A549 (cell line): ENCODE measurements around the gene HSD17B2. TPM values are rescaled to one million over a fixed set of nuclear protein-coding genes. Genes with fewer than 3 reads are reported as not detected.

Experiments
- ATAC-seq, 2 experiments: fragments of 200-7000 bp in 1 of 2; fragments of >200 bp in 1 of 2; cut with Nextera tagmentation in 1 of 2; cut with Tn5 transposase in 1 of 2; 3 replicates each; pipeline versions ENCODE4 v1.8.0 to v1.9.1; 2018 to 2020; ENCODE audit warnings: mild to moderate bottlenecking in 1 of 2, moderate library complexity in 1 of 2
- CTCF ChIA-PET: fragments of 300-600 bp; sonication (Branson Sonifier 250); formaldehyde crosslinking; extraction: SDS; loops from one replicate; lab custom pipeline; 2021; ENCODE audit warnings: antibody characterized with exemption, inconsistent platforms; lab: Yijun Ruan, JAX
- POLR2A ChIA-PET: fragments of 350-600 bp; formaldehyde crosslinking; extraction: SDS; loops from one replicate; lab custom pipeline; 2021; ENCODE audit warnings: antibody characterized with exemption, inconsistent platforms; lab: Yijun Ruan, JAX
- DNase-seq, 2 experiments: peaks; one replicate each; pipeline versions ENCODE4 v3.0.0 to v3.0.0-alpha.2; 2011 to 2016; ENCODE audit warnings: low read depth in 1 of 2, low spot score in 1 of 2
- FAIRE-seq: peaks from 2 replicates; lab custom pipeline; 2011; peaks lifted over from hg19 to GRCh38; lab: Jason Lieb, UNC
- H3K27ac ChIP-seq, 2 experiments: fragments of >200 bp; sonication (Bioruptor Twin); formaldehyde crosslinking; 3 replicates each; pipeline ENCODE4 v1.5.1; 2016 to 2017
- H3K4me1 ChIP-seq: fragments of >200 bp; sonication (Bioruptor Twin); formaldehyde crosslinking; 3 replicates; pipeline ENCODE4 v1.6.1; 2016
- H3K4me2 ChIP-seq: fragments of >200 bp; sonication (Bioruptor Twin); formaldehyde crosslinking; 3 replicates; pipeline ENCODE4 v1.6.1; 2016
- H3K4me3 ChIP-seq: fragments of >200 bp; sonication (Bioruptor Twin); formaldehyde crosslinking; 3 replicates; pipeline ENCODE4 v1.5.1; 2016
- H3K9me3 ChIP-seq: fragments of >200 bp; sonication (Bioruptor Twin); formaldehyde crosslinking; 3 replicates; pipeline ENCODE4 v1.6.1; 2016
- BHLHE40 ChIP-seq: IDR thresholded peaks from 2 replicates; pipeline ENCODE4 v1.6.1; 2012; ENCODE audit warnings: low read depth, low read length, inconsistent platforms
- CEBPB ChIP-seq, 2 experiments: fragments of >200 bp in 1 of 2; sonication (Bioruptor Twin) in 1 of 2; formaldehyde crosslinking in 1 of 2; IDR thresholded peaks; 2 replicates each; pipeline ENCODE4 v1.6.1; 2012 to 2016
- CHD4 ChIP-seq: fragments of 200-600 bp; sonication (generic); IDR thresholded peaks from 2 replicates; pipeline ENCODE4 v1.6.1; 2016; ENCODE audit warnings: antibody characterized with exemption, mild to moderate bottlenecking, borderline replicate concordance
- EHF ChIP-seq: fragments of 250-450 bp; sonication (Bioruptor Pico); IDR thresholded peaks from 2 replicates; pipeline ENCODE4 v1.5.0; 2020; ENCODE audit warnings: mild to moderate bottlenecking
- EP300 ChIP-seq, 2 experiments: fragments of >200 bp; sonication (Bioruptor Twin); formaldehyde crosslinking; IDR thresholded peaks; 2 replicates in 1 of 2; 3 replicates in 1 of 2; pipeline ENCODE4 v1.6.1; 2016 to 2017
- FOSB ChIP-seq: fragments of 250-450 bp; sonication (Bioruptor Pico); IDR thresholded peaks from 2 replicates; pipeline ENCODE4 v1.5.0; 2020; ENCODE audit warnings: mild to moderate bottlenecking, moderate library complexity
- FOSL2 ChIP-seq, 2 experiments: fragments of 450-650 bp in 1 of 2; fragments of >200 bp in 1 of 2; sonication (Bioruptor Twin) in 1 of 2; formaldehyde crosslinking; IDR thresholded peaks; 2 replicates each; pipeline versions ENCODE4 v1.5.0 to v1.6.1; 2016 to 2020; ENCODE audit warnings: mild to moderate bottlenecking in 1 of 2, moderate library complexity in 1 of 2
- FOXS1 ChIP-seq: fragments of 250-450 bp; sonication (Bioruptor Pico); IDR thresholded peaks from 2 replicates; pipeline ENCODE4 v1.5.0; 2020; ENCODE audit warnings: mild to moderate bottlenecking, moderate library complexity
- HEYL ChIP-seq: fragments of 250-450 bp; sonication (Bioruptor Pico); IDR thresholded peaks from 2 replicates; pipeline ENCODE4 v1.8.0; 2021; ENCODE audit warnings: mild to moderate bottlenecking, moderate library complexity
- HOXB5 ChIP-seq: fragments of 250-450 bp; sonication (Bioruptor Pico); IDR thresholded peaks from 2 replicates; pipeline ENCODE4 v1.5.0; 2020; ENCODE audit warnings: mild to moderate bottlenecking, moderate library complexity
- KDM1A ChIP-seq: fragments of 200-600 bp; sonication (generic); IDR thresholded peaks from 2 replicates; pipeline ENCODE4 v1.6.1; 2016; ENCODE audit warnings: low read depth, mild to moderate bottlenecking
- MAFK ChIP-seq: fragments of 450-650 bp; IDR thresholded peaks from 2 replicates; pipeline ENCODE4 v1.6.1; 2014; ENCODE audit not compliant: partially characterized antibody
- PHF8 ChIP-seq: fragments of 200-600 bp; sonication (generic); IDR thresholded peaks from 2 replicates; pipeline ENCODE4 v1.6.1; 2016; ENCODE audit warnings: low read depth, mild to moderate bottlenecking, antibody characterized with exemption, moderate library complexity, borderline replicate concordance
- RAD21 ChIP-seq, 2 experiments: fragments of >200 bp in 1 of 2; sonication (Bioruptor Twin) in 1 of 2; formaldehyde crosslinking in 1 of 2; IDR thresholded peaks in 1 of 2; conservative IDR thresholded peaks in 1 of 2; 2 replicates in 1 of 2; 3 replicates in 1 of 2; pipeline ENCODE4 v1.6.1; 2012 to 2018; ENCODE audit warnings: inconsistent platforms in 1 of 2
- RCOR1 ChIP-seq: fragments of 150-350 bp; IDR thresholded peaks from 2 replicates; pipeline ENCODE4 v1.6.1; 2014; ENCODE audit warnings: antibody characterized with exemption, low read length, low read depth
- RFX5 ChIP-seq: fragments of 450-650 bp; IDR thresholded peaks from 2 replicates; pipeline ENCODE4 v1.7.1; 2014; ENCODE audit warnings: antibody characterized with exemption, mild to moderate bottlenecking, moderate library complexity
- RNF2 ChIP-seq: fragments of 200-600 bp; sonication (generic); IDR thresholded peaks from 2 replicates; pipeline ENCODE4 v1.6.1; 2016; ENCODE audit warnings: low read depth, mild to moderate bottlenecking, antibody characterized with exemption, moderate library complexity, borderline replicate concordance
- SMC3 ChIP-seq: fragments of >200 bp; sonication (Bioruptor Twin); formaldehyde crosslinking; IDR thresholded peaks from 3 replicates; pipeline ENCODE4 v1.6.1; 2018; ENCODE audit warnings: inconsistent platforms
- ZC3H11A ChIP-seq: fragments of 450-650 bp; IDR thresholded peaks from 2 replicates; pipeline ENCODE4 v1.6.1; 2014; ENCODE audit warnings: antibody characterized with exemption, mild to moderate bottlenecking
- ZSCAN20 ChIP-seq: fragments of 250-450 bp; sonication (Bioruptor Pico); IDR thresholded peaks from 2 replicates; pipeline ENCODE4 v1.8.0; 2022; ENCODE audit warnings: mild to moderate bottlenecking, moderate library complexity
- WGBS: methylation state at CpG from one replicate; pipeline ENCODE4 v1.1.6; 2017; ENCODE audit errors: missing lambda C conversion rate; 5-methylcytosine and 5-hydroxymethylcytosine counted together
- polyA plus RNA-seq, 4 experiments: library from polyadenylated mRNA; depleted of rRNA in 3 of 4; stranded (reverse); fragments of >200 nt; fragmentation: RNase III in 1 of 4; extraction: RNeasy Plus Mini Kit Qiagen cat#74134 plus additional on column Dnase treatment in 1 of 4; gene quantifications; 2 replicates in 3 of 4; 3 replicates in 1 of 4; pipeline ENCODE4 v1.2.3, GENCODE V29; 2011 to 2017
- TF ChIP-seq, protein P1 (sequence below): fragments of >200 bp; sonication (Bioruptor Twin); formaldehyde crosslinking; IDR thresholded peaks from 3 replicates; pipeline ENCODE4 v1.5.1; 2016
- TF ChIP-seq, protein P2 (sequence below): fragments of 450-650 bp; IDR thresholded peaks from 2 replicates; pipeline ENCODE4 v1.6.1; 2014; ENCODE audit warnings: antibody characterized with exemption
- TF ChIP-seq, protein P3 (sequence below): fragments of 250-450 bp; sonication (Bioruptor Pico); IDR thresholded peaks from 2 replicates; pipeline ENCODE4 v1.5.0; 2020; ENCODE audit warnings: low read depth, mild to moderate bottlenecking, moderate library complexity

HSD17B2 gene
- polyA plus RNA-seq, 2 of the 4 experiments (the other 2 are of a cell fraction): 0.03 TPM; not detected in 1

DNA sequence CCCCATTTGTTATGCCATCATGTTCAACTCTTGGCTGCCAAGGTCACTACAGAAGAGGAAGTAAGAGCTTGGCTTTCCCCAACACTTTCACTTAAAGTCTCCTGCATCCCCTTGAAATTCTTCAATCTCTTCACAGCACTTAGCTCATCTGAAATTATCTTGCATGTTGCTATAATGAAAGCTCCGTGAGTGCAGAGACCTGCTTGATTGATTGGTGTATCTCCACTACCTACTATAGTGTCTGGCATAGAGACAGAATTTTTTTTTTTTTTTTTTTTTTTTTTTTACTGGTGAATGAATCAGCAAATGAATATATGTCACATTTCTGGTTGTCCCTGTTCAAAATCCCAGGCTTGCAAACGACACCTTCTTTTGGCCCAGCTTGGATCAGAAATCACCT lies 21.9 kb upstream of the HSD17B2 start:
- DNase-seq (no peak), ATAC-seq (no peak), FAIRE-seq (no peak)
- ChIA-PET CTCF (interaction anchor here (0.7 kb wide), 1 partner anchor 251 kb away, joined by 4 read pairs; no protein-coding TSS in a partner anchor), POLR2A (no interaction called here)
- TF ChIP-seq SMC3: no peak
- no peak for TF ChIP-seq BHLHE40
- H3K9me3 ChIP-seq: peaks cover 35% of the 10 kb centered on the region
- 19% methylated on average over 2 of the region's 2 CpGs for WGBS
- no peaks in the 10 kb centered on the region for H3K4me1 ChIP-seq
- H3K4me2 ChIP-seq: no peak overlapping the region
- no peak overlapping the region for H3K4me3 ChIP-seq
- H3K27ac ChIP-seq: no peak overlapping the region

DNA sequence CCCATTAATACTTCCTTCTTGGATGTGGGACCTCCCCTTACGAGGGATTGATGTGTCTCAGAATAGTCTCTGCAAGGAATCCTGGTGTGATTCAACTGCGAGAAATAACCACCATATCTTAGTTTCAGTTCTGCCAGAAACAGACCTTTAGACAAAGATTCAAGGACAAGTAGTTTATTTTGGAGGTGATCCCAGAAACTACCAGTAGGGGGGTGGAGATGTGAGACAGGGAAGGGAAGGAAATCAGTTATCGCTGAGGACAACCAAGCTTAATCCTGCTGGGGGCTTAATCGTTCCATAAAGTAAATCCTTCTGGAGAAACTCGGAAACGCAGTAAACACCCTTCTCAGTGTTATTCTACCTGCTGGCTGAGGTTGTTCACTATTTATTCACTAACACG lies 18.8 kb upstream of the HSD17B2 start:
- Histone ChIP-seq H3K27ac (no peak overlapping the region), H3K4me2 (peak overlapping the region; percentile 67)
- peak in 1 of 2 experiments; percentile 70; a peak in 3 of 6 replicates for ATAC-seq
- no peak for TF ChIP-seq ZC3H11A
- TF ChIP-seq, protein P1, sequence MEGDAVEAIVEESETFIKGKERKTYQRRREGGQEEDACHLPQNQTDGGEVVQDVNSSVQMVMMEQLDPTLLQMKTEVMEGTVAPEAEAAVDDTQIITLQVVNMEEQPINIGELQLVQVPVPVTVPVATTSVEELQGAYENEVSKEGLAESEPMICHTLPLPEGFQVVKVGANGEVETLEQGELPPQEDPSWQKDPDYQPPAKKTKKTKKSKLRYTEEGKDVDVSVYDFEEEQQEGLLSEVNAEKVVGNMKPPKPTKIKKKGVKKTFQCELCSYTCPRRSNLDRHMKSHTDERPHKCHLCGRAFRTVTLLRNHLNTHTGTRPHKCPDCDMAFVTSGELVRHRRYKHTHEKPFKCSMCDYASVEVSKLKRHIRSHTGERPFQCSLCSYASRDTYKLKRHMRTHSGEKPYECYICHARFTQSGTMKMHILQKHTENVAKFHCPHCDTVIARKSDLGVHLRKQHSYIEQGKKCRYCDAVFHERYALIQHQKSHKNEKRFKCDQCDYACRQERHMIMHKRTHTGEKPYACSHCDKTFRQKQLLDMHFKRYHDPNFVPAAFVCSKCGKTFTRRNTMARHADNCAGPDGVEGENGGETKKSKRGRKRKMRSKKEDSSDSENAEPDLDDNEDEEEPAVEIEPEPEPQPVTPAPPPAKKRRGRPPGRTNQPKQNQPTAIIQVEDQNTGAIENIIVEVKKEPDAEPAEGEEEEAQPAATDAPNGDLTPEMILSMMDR: peak; percentile 7; the same call in 1 of the 3 replicates
- TF ChIP-seq, all 56 proteins: peak for 1
- Histone ChIP-seq H3K4me3 (no peak overlapping the region), H3K4me1 (no peaks in the 10 kb centered on the region), H3K9me3 (peaks cover 20% of the 10 kb centered on the region)
- 8% methylated on average over 7 of the region's 7 CpGs for WGBS
- ChIA-PET POLR2A (no interaction called here), CTCF (interaction anchor here (0.6 kb wide), 1 partner anchor 135 kb away, joined by 3 read pairs; no protein-coding TSS in a partner anchor)
- DNase-seq (peak; percentile 35 to 36), FAIRE-seq (no peak)

DNA sequence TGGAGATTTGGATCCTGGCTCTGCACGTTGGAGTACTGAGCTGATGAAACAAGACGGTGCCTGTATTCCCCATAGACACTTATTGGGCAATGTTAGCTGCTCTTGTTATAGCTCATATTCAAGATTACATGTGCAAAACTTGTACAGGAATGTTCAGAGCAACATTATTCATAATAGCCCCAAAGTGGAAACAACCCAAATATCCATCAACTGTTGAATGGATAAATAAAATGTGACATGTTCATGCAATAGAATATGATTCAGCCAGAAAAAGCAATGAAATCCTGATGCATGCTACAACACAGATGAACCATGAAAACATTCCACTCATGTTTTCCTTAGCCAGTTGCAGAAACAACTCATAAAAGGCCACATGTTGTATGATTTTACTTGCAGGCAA lies 18.1 kb upstream of the HSD17B2 start:
- ChIA-PET CTCF (no interaction called here), POLR2A (no interaction called here)

DNA sequence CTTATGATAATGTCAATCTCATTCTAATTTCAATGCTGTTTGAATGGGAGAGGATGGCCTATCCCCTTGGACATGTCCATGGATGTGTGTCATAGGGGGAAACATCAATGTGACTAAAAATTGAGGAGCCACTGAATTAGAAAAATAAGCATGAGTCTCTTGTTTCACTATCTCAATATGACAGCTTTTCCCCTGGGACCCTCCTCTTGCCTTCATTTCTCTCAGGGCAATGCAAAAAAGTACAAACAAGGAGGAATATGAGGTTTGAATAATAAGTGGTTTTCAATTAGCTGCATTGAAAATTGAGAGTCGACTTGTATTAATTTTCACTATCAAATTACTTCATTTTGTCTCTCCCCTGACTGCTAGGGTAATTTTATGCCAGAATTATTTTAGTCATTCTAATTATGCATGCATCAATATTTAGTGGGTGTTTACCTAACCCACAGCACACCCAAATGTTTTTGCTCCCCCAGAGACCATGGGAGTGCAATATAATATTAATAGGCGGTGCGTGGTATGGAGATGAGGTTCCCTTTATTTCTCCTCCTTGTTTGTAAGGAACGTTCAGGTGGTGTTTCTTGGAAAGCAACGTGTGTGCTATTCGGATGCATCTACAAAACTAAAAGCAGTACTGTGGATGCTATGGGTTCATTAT lies 17.0 kb upstream of the HSD17B2 start:
- ATAC-seq (no peak), DNase-seq (no peak), FAIRE-seq (no peak)
- Histone ChIP-seq H3K4me3 (no peak overlapping the region), H3K4me2 (no peak overlapping the region), H3K9me3 (peaks cover 17% of the 10 kb centered on the region), H3K4me1 (no peaks in the 10 kb centered on the region), H3K27ac (no peak overlapping the region)
- TF ChIP-seq KDM1A (no peak), EP300 (IDR thresholded peaks at IDR 0.05) (no peak), FOSB (CRISPR knock-in tag) (no peak)
- 43% methylated on average over 6 of the region's 6 CpGs for WGBS
- POLR2A ChIA-PET: no interaction called here
- CTCF ChIA-PET: no interaction called here

More for the DNA sequence above, 18.1 kb upstream of the HSD17B2 start:
- no peak overlapping the region for H3K4me2 ChIP-seq
- WGBS: 17% methylated on average over 2 of the region's 2 CpGs
- no peaks in the 10 kb centered on the region for H3K4me1 ChIP-seq
- TF ChIP-seq RAD21 (conservative IDR thresholded peaks at IDR 0.05 in 1 of 2, IDR thresholded peaks at IDR 0.05 in 1 of 2) (no peak), RFX5 (no peak), PHF8 (no peak), HOXB5 (no peak), FOXS1 (CRISPR knock-in tag) (no peak), CEBPB (IDR thresholded peaks at IDR 0.05) (no peak), RNF2 (no peak), CHD4 (no peak), ZSCAN20 (no peak), FOSL2 (IDR thresholded peaks at IDR 0.05) (no peak), FOSL2 (CRISPR knock-in tag; IDR thresholded peaks at IDR 0.05) (no peak), HEYL (no peak), EHF (CRISPR knock-in tag) (no peak), RCOR1 (no peak), MAFK (no peak), FOSB (CRISPR knock-in tag) (no peak)
- TF ChIP-seq, protein P2, sequence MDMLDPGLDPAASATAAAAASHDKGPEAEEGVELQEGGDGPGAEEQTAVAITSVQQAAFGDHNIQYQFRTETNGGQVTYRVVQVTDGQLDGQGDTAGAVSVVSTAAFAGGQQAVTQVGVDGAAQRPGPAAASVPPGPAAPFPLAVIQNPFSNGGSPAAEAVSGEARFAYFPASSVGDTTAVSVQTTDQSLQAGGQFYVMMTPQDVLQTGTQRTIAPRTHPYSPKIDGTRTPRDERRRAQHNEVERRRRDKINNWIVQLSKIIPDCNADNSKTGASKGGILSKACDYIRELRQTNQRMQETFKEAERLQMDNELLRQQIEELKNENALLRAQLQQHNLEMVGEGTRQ: no peak
- TF ChIP-seq, protein P3, sequence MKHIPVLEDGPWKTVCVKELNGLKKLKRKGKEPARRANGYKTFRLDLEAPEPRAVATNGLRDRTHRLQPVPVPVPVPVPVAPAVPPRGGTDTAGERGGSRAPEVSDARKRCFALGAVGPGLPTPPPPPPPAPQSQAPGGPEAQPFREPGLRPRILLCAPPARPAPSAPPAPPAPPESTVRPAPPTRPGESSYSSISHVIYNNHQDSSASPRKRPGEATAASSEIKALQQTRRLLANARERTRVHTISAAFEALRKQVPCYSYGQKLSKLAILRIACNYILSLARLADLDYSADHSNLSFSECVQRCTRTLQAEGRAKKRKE (CRISPR knock-in tag): no peak
- H3K9me3 ChIP-seq: peaks cover 17% of the 10 kb centered on the region
- DNase-seq (no peak), FAIRE-seq (no peak), ATAC-seq (no peak)
- no peak overlapping the region for H3K27ac ChIP-seq
- H3K4me3 ChIP-seq: no peak overlapping the region
